HepG2 (cell line): Measurements from ENCODE around the gene P4HA3. TPM values are rescaled to one million over a fixed set of nuclear protein-coding genes. Genes with fewer than 3 reads are reported as not detected.

Experiments
- ATAC-seq: fragments of 200-7000 bp; cut with Tn5 transposase; 3 replicates; pipeline ENCODE4 v1.9.1; 2020; ENCODE audit warnings: mild to moderate bottlenecking, moderate library complexity
- BruUV-seq: library from RNA; stranded (reverse); fragments of 400-500 nt; replicated peaks from 2 replicates; lab custom pipeline; 2021; lab: Mats Ljungman, UMichigan
- CTCF ChIA-PET: fragments of 300-600 bp; formaldehyde crosslinking; extraction: SDS; loops from one replicate; lab custom pipeline; 2021; ENCODE audit warnings: low total read pairs, inconsistent platforms, low intra/inter-chr PET ratio; lab: Yijun Ruan, JAX
- POLR2A ChIA-PET: fragments of 350-600 bp; sonication (Branson Sonifier 250); formaldehyde crosslinking; loops from one replicate; lab custom pipeline; 2020; ENCODE audit warnings: antibody characterized with exemption, inconsistent platforms; lab: Yijun Ruan, JAX
- DNase-seq: peaks from one replicate; pipeline ENCODE4 v3.0.0-alpha.2; 2015; ENCODE audit warnings: low spot score
- FAIRE-seq: peaks from 3 replicates; lab custom pipeline; 2011; peaks lifted over from hg19 to GRCh38; lab: Jason Lieb, UNC
- H2AFZ ChIP-seq: one replicate; pipeline ENCODE4 v1.6.1; 2011; ENCODE audit warnings: low read length, inconsistent platforms
- H3K27ac ChIP-seq: fragments of 300-600 bp; 3 replicates; pipeline ENCODE4 v1.8.0; 2011; ENCODE audit warnings: mixed run types, mild to moderate bottlenecking, mixed read lengths, low read length, inconsistent platforms; ENCODE audit not compliant: insufficient read depth; ENCODE audit errors: extremely low read length
- H3K27me3 ChIP-seq, 2 experiments: fragments of 200-600 bp in 1 of 2; 2 replicates in 1 of 2; 3 replicates in 1 of 2; pipeline versions ENCODE4 v1.6.0 to v1.8.0; 2011; ENCODE audit warnings: low read length in 2 of 2, mild to moderate bottlenecking in 2 of 2, moderate library complexity in 2 of 2, inconsistent platforms in 1 of 2; ENCODE audit not compliant: insufficient read depth in 2 of 2, control insufficient read depth in 1 of 2
- H3K36me3 ChIP-seq, 2 experiments: fragments of 200-600 bp in 1 of 2; replicated peaks in 1 of 2; 2 replicates in 1 of 2; 3 replicates in 1 of 2; pipeline versions ENCODE4 v1.5.1 to v1.8.0; 2011; ENCODE audit warnings: low read length in 2 of 2, inconsistent platforms in 1 of 2; ENCODE audit not compliant: insufficient read depth in 2 of 2, control insufficient read depth in 1 of 2
- H3K4me1 ChIP-seq: 2 replicates; pipeline ENCODE4 v1.5.1; 2012; ENCODE audit warnings: low read length, inconsistent platforms; ENCODE audit not compliant: insufficient read depth
- H3K4me2 ChIP-seq: 2 replicates; pipeline ENCODE4 v1.6.0; 2011; ENCODE audit warnings: low read depth, low read length, inconsistent platforms
- H3K4me3 ChIP-seq, 3 experiments: fragments of 200-600 bp in 1 of 3; sonication (generic), shearing (Covaris generic) in 1 of 3; replicated peaks in 1 of 3; 2 replicates each; pipeline ENCODE4 v1.5.1; 2011 to 2016; ENCODE audit warnings: low read length in 3 of 3, inconsistent platforms in 2 of 3, low read depth in 2 of 3, mild to moderate bottlenecking in 2 of 3, control low read depth in 1 of 3, mixed read lengths in 1 of 3; ENCODE audit not compliant: insufficient read depth in 1 of 3
- H3K79me2 ChIP-seq: one replicate; pipeline ENCODE4 v1.6.1; 2011; ENCODE audit warnings: low read length, inconsistent platforms; ENCODE audit not compliant: insufficient read depth
- H3K9ac ChIP-seq: 2 replicates; pipeline ENCODE4 v1.6.0; 2011; ENCODE audit warnings: mild to moderate bottlenecking, low read depth, low read length, inconsistent platforms; ENCODE audit not compliant: insufficient read depth
- H3K9me3 ChIP-seq: 2 replicates; pipeline ENCODE4 v1.5.1; 2012; ENCODE audit warnings: mild to moderate bottlenecking, low read length
- H4K20me1 ChIP-seq: 2 replicates; pipeline ENCODE4 v1.6.0; 2011; ENCODE audit warnings: inconsistent platforms, mild to moderate bottlenecking, low read length, moderate library complexity; ENCODE audit not compliant: insufficient read depth
- ATF7 ChIP-seq, 2 experiments: fragments of 450-650 bp in 1 of 2; sonication (generic) in 1 of 2; formaldehyde crosslinking in 1 of 2; IDR thresholded peaks; 2 replicates each; pipeline versions ENCODE4 v1.4.0 to v1.6.1; 2016 to 2020; ENCODE audit warnings: antibody characterized with exemption in 1 of 2, mild to moderate bottlenecking in 1 of 2, missing genetic modification reagents in 1 of 2
- CTCF ChIP-seq: sonication (generic); formaldehyde crosslinking; IDR thresholded peaks from 2 replicates; pipeline ENCODE4 v1.5.0; 2020; ENCODE audit warnings: mild to moderate bottlenecking, missing genetic modification reagents, moderate library complexity
- GATAD2A ChIP-seq: IDR thresholded peaks from 2 replicates; pipeline ENCODE4 v1.6.1; 2016
- HDAC1 ChIP-seq: sonication (generic); formaldehyde crosslinking; IDR thresholded peaks from 2 replicates; pipeline ENCODE4 v1.5.1; 2020; ENCODE audit warnings: mild to moderate bottlenecking, missing genetic modification reagents
- HIC2 ChIP-seq: sonication (generic); formaldehyde crosslinking; IDR thresholded peaks from 2 replicates; pipeline ENCODE4 v1.9.0; 2022; ENCODE audit warnings: low read depth, missing genetic modification reagents
- LBX2 ChIP-seq: sonication (generic); formaldehyde crosslinking; IDR thresholded peaks from 2 replicates; pipeline ENCODE4 v1.5.0; 2020; ENCODE audit warnings: missing genetic modification reagents, mild to moderate bottlenecking, borderline replicate concordance
- MAF1 ChIP-seq: sonication (generic); formaldehyde crosslinking; IDR thresholded peaks from 2 replicates; pipeline ENCODE4 v1.5.0; 2020; ENCODE audit warnings: missing genetic modification reagents, borderline replicate concordance
- PATZ1 ChIP-seq: sonication (generic); formaldehyde crosslinking; IDR thresholded peaks from 2 replicates; pipeline ENCODE4 v1.4.0; 2020; ENCODE audit warnings: missing genetic modification reagents
- TARDBP ChIP-seq: sonication (generic); formaldehyde crosslinking; IDR thresholded peaks from 2 replicates; pipeline ENCODE4 v1.8.0; 2022; ENCODE audit warnings: mild to moderate bottlenecking, missing genetic modification reagents
- YEATS2 ChIP-seq: sonication (generic); formaldehyde crosslinking; IDR thresholded peaks from 2 replicates; pipeline ENCODE4 v1.4.0; 2020; ENCODE audit warnings: missing genetic modification reagents, borderline replicate concordance
- ZBTB21 ChIP-seq: sonication (generic); formaldehyde crosslinking; IDR thresholded peaks from 2 replicates; pipeline ENCODE4 v1.4.0; 2020; ENCODE audit warnings: missing genetic modification reagents
- ZNF263 ChIP-seq: sonication (generic); formaldehyde crosslinking; IDR thresholded peaks from 2 replicates; pipeline ENCODE4 v1.4.0; 2020; ENCODE audit warnings: missing genetic modification reagents
- ZNF326 ChIP-seq: sonication (generic); formaldehyde crosslinking; IDR thresholded peaks from 2 replicates; pipeline ENCODE4 v1.4.0; 2020; ENCODE audit warnings: missing genetic modification reagents, borderline replicate concordance
- ZNF644 ChIP-seq: IDR thresholded peaks from 2 replicates; pipeline ENCODE4 v1.6.1; 2016; ENCODE audit warnings: low read depth
- ZNF672 ChIP-seq: sonication (generic); formaldehyde crosslinking; IDR thresholded peaks from 2 replicates; pipeline ENCODE4 v1.8.1; 2022; ENCODE audit warnings: missing genetic modification reagents
- ZNF784 ChIP-seq: sonication (generic); formaldehyde crosslinking; IDR thresholded peaks from 2 replicates; pipeline ENCODE4 v1.5.1; 2020; ENCODE audit warnings: missing genetic modification reagents, mild to moderate bottlenecking, borderline replicate concordance
- WGBS: methylation state at CpG from one replicate; pipeline ENCODE4 v1.1.6; 2017; ENCODE audit warnings: low lambda C conversion rate; 5-methylcytosine and 5-hydroxymethylcytosine counted together
- in situ Hi-C: cut with HindIII; loops from 2 replicates; pipeline ENCODE4 v1.10.0; 2017; ENCODE audit warnings: low pct_unique_long_range_greater_than_20kb; ENCODE audit not compliant: extremely low pct_ligation_motif_present
- intact Hi-C: fragments of 100-400 bp; cut with micrococcal nuclease; formaldehyde crosslinking; loops from one replicate; pipeline ENCODE4 v1.10.0; 2022; ENCODE audit not compliant: unreplicated experiment
- polyA plus RNA-seq, 8 experiments: library from polyadenylated mRNA; depleted of rRNA in 3 of 8; stranded (reverse) in 7 of 8; unstranded in 1 of 8; fragments of >200 nt; fragmentation: Illumina TruSeq in 4 of 8; extraction: Trizol in 4 of 8; gene quantifications; 2 replicates each; pipeline versions ENCODE4 v1.2.1 to v1.2.3, GENCODE V29; 2011 to 2016; ENCODE audit warnings: low read depth in 4 of 8, missing spikeins in 1 of 8, mixed read lengths in 1 of 8; ENCODE audit not compliant: insufficient read depth in 1 of 8
- total RNA-seq, 5 experiments: library from RNA; depleted of rRNA; stranded (reverse); fragments of >200 nt; fragmentation: Illumina TruSeq; extraction: Trizol; gene quantifications; 2 replicates each; pipeline ENCODE4 v1.2.3, GENCODE V29; 2016; ENCODE audit warnings: low read depth in 1 of 5
- TF ChIP-seq, protein P1 (sequence below): sonication (generic); formaldehyde crosslinking; IDR thresholded peaks from 2 replicates; pipeline ENCODE4 v1.4.0; 2020; ENCODE audit warnings: mild to moderate bottlenecking, low read depth, missing genetic modification reagents

P4HA3 gene
- total and polyA plus RNA-seq, 2 of the 13 experiments (the other 11 are each of a cell fraction or from before 2014, with no cell fraction given), result not detected

DNA sequence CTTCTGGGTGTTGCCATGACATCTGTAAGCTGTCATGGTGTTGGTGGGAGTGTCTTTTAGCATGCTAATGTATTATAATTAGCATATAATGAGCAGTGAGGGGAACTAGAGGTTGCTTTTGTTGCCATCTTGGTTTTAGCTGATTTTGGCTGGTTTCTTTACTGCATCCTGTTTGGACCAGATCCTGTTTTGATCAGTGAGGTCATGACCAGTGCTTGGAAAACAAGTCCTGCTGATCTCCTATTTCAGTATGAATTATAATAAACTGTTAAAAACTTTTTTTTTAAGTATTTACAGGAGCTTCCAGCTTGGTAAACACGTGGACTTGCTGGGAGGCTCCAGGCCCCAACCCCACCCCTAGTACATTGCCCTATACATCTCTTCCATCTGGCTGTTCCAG lies 30.5 kb upstream of the P4HA3 start:
- WGBS, result 33% methylated on average over 1 of the region's 1 CpG
- intact Hi-C loops, result no loop called here
- no peak overlapping the region for H2AFZ ChIP-seq
- H3K79me2 ChIP-seq, result no peaks in the 10 kb centered on the region
- DNase-seq, result no peak
- FAIRE-seq, result no peak
- ATAC-seq, result no peak
- no TSS peak for BruUV-seq
- H4K20me1 ChIP-seq, result no peaks in the 10 kb centered on the region
- no peaks in the 10 kb centered on the region for H3K36me3 ChIP-seq
- no peak overlapping the region for H3K9ac ChIP-seq
- H3K4me2 ChIP-seq, result no peak overlapping the region
- CTCF ChIA-PET, result no interaction called here
- no peaks in the 10 kb centered on the region for H3K9me3 ChIP-seq
- no peak overlapping the region for H3K4me3 ChIP-seq
- H3K4me1 ChIP-seq, result peaks cover 11% of the 10 kb centered on the region; the same call in 1 of the 2 replicates
- H3K27ac ChIP-seq, result no peak overlapping the region
- no peaks in the 10 kb centered on the region for H3K27me3 ChIP-seq
- in situ Hi-C loops, result no loop called here
- POLR2A ChIA-PET, result no interaction called here
- TF ChIP-seq ZBTB21 (CRISPR knock-in tag) (no peak), CTCF (CRISPR knock-in tag) (no peak), PATZ1 (CRISPR knock-in tag) (no peak), ZNF644 (CRISPR knock-in tag) (no peak), GATAD2A (CRISPR knock-in tag) (no peak), HIC2 (CRISPR knock-in tag) (no peak), ZNF263 (CRISPR knock-in tag) (no peak), ZNF784 (no peak), YEATS2 (CRISPR knock-in tag) (no peak), HDAC1 (no peak), ATF7 (IDR thresholded peaks at IDR 0.05) (no peak), ATF7 (CRISPR knock-in tag; IDR thresholded peaks at IDR 0.05) (no peak), TARDBP (CRISPR knock-in tag) (no peak), ZNF326 (CRISPR knock-in tag) (no peak), ZNF672 (CRISPR knock-in tag) (no peak), LBX2 (no peak), MAF1 (CRISPR knock-in tag) (no peak)
- TF ChIP-seq, protein P1, sequence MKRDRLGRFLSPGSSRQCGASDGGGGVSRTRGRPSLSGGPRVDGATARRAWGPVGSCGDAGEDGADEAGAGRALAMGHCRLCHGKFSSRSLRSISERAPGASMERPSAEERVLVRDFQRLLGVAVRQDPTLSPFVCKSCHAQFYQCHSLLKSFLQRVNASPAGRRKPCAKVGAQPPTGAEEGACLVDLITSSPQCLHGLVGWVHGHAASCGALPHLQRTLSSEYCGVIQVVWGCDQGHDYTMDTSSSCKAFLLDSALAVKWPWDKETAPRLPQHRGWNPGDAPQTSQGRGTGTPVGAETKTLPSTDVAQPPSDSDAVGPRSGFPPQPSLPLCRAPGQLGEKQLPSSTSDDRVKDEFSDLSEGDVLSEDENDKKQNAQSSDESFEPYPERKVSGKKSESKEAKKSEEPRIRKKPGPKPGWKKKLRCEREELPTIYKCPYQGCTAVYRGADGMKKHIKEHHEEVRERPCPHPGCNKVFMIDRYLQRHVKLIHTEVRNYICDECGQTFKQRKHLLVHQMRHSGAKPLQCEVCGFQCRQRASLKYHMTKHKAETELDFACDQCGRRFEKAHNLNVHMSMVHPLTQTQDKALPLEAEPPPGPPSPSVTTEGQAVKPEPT, result no peak
